ENCODE results near the gene LAMA3.

GRCh38 chr18:23838233-23838632 lies 149.0 kb downstream of the LAMA3 start:
- no peak for TF ChIP-seq CTCF (conservative IDR thresholded peaks at IDR 0.05 in 1 of 2, IDR thresholded peaks at IDR 0.05 in 1 of 2; ENCODE audit: low read depth in 1 of 2, low read length in 2 of 2)
- TF ChIP-seq EZH2 (IDR thresholded peaks at IDR 0.05; ENCODE audit: low read length, missing control alignments), result no peak
